Panc1 (cell line): ENCODE data around the gene SH2D3C. TPM values are rescaled to one million over a fixed set of nuclear protein-coding genes. Genes with fewer than 3 reads are reported as not detected.

Experiments
- ATAC-seq: fragments of 200-7000 bp; cut with Tn5 transposase; 2 replicates; pipeline ENCODE4 v1.9.1; 2020; ENCODE audit warnings: mild to moderate bottlenecking, moderate library complexity
- BruUV-seq: library from RNA; stranded (reverse); fragments of 400-500 nt; replicated peaks from 2 replicates; lab custom pipeline; 2021; lab: Mats Ljungman, UMichigan
- CTCF ChIA-PET: fragments of 300-600 bp; sonication (Branson Sonifier 250); formaldehyde crosslinking; loops from one replicate; lab custom pipeline; 2022; ENCODE audit warnings: antibody characterized with exemption; lab: Charles Lee
- POLR2A ChIA-PET: fragments of 300-600 bp; sonication (Branson Sonifier 250); formaldehyde crosslinking; loops from one replicate; lab custom pipeline; 2022; ENCODE audit warnings: antibody characterized with exemption; lab: Charles Lee
- DNase-seq: peaks from one replicate; pipeline ENCODE4 v3.0.0-alpha.2; 2010; ENCODE audit warnings: low read depth, low spot score
- H3K27ac ChIP-seq: 2 replicates; pipeline ENCODE4 v1.5.1; 2011; ENCODE audit warnings: mild to moderate bottlenecking, low read length, inconsistent platforms
- H3K27me3 ChIP-seq: fragments of 200-500 bp; sonication (Bioruptor generic); 2 replicates; pipeline ENCODE4 v1.6.0; 2014; ENCODE audit warnings: low read length, inconsistent platforms; ENCODE audit not compliant: control insufficient read depth, insufficient read depth
- H3K36me3 ChIP-seq: fragments of 200-500 bp; sonication (Bioruptor generic); 2 replicates; pipeline ENCODE4 v1.5.1; 2014; ENCODE audit warnings: inconsistent platforms, mild to moderate bottlenecking, low read length, moderate library complexity; ENCODE audit not compliant: control insufficient read depth, insufficient read depth
- H3K4me1 ChIP-seq: 2 replicates; pipeline ENCODE4 v1.5.1; 2011; ENCODE audit warnings: inconsistent platforms, mild to moderate bottlenecking, low read length, moderate library complexity; ENCODE audit not compliant: control insufficient read depth, insufficient read depth
- H3K4me3 ChIP-seq, 2 experiments: 2 replicates each; pipeline ENCODE4 v1.5.1; 2011 to 2012; ENCODE audit warnings: low read depth in 2 of 2, low read length in 2 of 2, mild to moderate bottlenecking in 2 of 2, inconsistent platforms in 1 of 2, moderate library complexity in 1 of 2
- H3K9me3 ChIP-seq: fragments of 200-500 bp; sonication (Bioruptor generic); 2 replicates; pipeline ENCODE4 v1.5.1; 2014; ENCODE audit warnings: low read depth, mild to moderate bottlenecking, inconsistent platforms, low read length, moderate library complexity; ENCODE audit not compliant: control insufficient read depth, insufficient read depth
- POLR2AphosphoS5 ChIP-seq: IDR thresholded peaks from 2 replicates; pipeline ENCODE4 v1.6.1; 2012; ENCODE audit warnings: mild to moderate bottlenecking, low read depth, low read length, moderate library complexity
- SIN3A ChIP-seq: IDR thresholded peaks from 2 replicates; pipeline ENCODE4 v1.6.1; 2012; ENCODE audit warnings: low read depth, mild to moderate bottlenecking, low read length, moderate library complexity, borderline replicate concordance; ENCODE audit not compliant: insufficient read depth
- TCF7L2 ChIP-seq: IDR thresholded peaks from 2 replicates; pipeline ENCODE4 v1.6.1; 2011; ENCODE audit warnings: mild to moderate bottlenecking, low read depth, low read length, inconsistent platforms
- in situ Hi-C: cut with HindIII; loops from 2 replicates; pipeline ENCODE4 v1.10.0; 2016; ENCODE audit warnings: low sequenced_read_pairs, low pct_unique_long_range_greater_than_20kb
- intact Hi-C: fragments of 100-400 bp; cut with micrococcal nuclease; formaldehyde crosslinking; loops from one replicate; pipeline ENCODE4 v1.10.0; 2022; ENCODE audit not compliant: unreplicated experiment
- total RNA-seq: library from RNA; stranded (reverse); gene quantifications from one replicate; pipeline ENCODE4 v1.2.1, GENCODE V29; 2021; ENCODE audit not compliant: unreplicated experiment
- TF ChIP-seq, protein P1 (sequence below), 2 experiments: IDR thresholded peaks; 2 replicates each; pipeline ENCODE4 v1.6.1; 2011 to 2012; ENCODE audit warnings: low read depth in 2 of 2, control low read depth in 1 of 2, low read length in 1 of 2, mild to moderate bottlenecking in 1 of 2, moderate library complexity in 1 of 2; ENCODE audit not compliant: insufficient read depth in 1 of 2
- TF ChIP-seq, protein P2 (sequence below): fragments of 450-650 bp; IDR thresholded peaks from 2 replicates; pipeline ENCODE4 v1.5.1; 2017; ENCODE audit warnings: mild to moderate bottlenecking

SH2D3C gene
- total RNA-seq, 1 experiment from 2014 or later, result 0.49 TPM

DNA sequence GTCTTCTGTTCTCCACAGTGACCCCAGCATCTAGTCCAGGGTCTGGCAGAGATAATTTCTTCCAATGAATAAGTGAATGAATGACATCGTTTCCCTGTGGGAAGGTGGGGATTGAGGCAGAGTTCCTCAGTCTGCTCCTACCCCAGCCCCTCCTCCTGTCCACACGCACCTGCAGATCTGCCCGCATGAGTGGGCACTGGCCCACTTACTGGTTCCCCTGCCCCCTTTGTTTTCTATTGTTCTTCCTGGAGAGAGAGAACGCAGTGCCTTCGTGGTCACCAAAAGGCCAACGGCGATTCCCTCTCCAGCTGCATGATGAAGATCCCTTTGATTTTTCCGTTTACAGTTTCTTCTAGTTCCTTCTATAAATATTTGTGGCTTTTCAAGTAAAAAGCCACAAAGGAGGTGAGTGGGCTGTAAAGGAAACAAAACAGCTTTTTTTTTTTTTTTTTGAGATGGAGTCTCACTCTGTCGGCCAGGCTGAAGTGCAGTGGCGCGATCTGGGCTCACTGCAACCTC lies 18.4 kb upstream of the SH2D3C start:
- no peak for TF ChIP-seq TCF7L2
- TF ChIP-seq, protein P1, sequence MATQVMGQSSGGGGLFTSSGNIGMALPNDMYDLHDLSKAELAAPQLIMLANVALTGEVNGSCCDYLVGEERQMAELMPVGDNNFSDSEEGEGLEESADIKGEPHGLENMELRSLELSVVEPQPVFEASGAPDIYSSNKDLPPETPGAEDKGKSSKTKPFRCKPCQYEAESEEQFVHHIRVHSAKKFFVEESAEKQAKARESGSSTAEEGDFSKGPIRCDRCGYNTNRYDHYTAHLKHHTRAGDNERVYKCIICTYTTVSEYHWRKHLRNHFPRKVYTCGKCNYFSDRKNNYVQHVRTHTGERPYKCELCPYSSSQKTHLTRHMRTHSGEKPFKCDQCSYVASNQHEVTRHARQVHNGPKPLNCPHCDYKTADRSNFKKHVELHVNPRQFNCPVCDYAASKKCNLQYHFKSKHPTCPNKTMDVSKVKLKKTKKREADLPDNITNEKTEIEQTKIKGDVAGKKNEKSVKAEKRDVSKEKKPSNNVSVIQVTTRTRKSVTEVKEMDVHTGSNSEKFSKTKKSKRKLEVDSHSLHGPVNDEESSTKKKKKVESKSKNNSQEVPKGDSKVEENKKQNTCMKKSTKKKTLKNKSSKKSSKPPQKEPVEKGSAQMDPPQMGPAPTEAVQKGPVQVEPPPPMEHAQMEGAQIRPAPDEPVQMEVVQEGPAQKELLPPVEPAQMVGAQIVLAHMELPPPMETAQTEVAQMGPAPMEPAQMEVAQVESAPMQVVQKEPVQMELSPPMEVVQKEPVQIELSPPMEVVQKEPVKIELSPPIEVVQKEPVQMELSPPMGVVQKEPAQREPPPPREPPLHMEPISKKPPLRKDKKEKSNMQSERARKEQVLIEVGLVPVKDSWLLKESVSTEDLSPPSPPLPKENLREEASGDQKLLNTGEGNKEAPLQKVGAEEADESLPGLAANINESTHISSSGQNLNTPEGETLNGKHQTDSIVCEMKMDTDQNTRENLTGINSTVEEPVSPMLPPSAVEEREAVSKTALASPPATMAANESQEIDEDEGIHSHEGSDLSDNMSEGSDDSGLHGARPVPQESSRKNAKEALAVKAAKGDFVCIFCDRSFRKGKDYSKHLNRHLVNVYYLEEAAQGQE (IDR thresholded peaks at IDR 0.05; ENCODE audit: insufficient read depth in 1 of 2, low read depth in 2 of 2, low read length in 1 of 2), result no peak
- TF ChIP-seq SIN3A, result no peak
- TF ChIP-seq, protein P2, sequence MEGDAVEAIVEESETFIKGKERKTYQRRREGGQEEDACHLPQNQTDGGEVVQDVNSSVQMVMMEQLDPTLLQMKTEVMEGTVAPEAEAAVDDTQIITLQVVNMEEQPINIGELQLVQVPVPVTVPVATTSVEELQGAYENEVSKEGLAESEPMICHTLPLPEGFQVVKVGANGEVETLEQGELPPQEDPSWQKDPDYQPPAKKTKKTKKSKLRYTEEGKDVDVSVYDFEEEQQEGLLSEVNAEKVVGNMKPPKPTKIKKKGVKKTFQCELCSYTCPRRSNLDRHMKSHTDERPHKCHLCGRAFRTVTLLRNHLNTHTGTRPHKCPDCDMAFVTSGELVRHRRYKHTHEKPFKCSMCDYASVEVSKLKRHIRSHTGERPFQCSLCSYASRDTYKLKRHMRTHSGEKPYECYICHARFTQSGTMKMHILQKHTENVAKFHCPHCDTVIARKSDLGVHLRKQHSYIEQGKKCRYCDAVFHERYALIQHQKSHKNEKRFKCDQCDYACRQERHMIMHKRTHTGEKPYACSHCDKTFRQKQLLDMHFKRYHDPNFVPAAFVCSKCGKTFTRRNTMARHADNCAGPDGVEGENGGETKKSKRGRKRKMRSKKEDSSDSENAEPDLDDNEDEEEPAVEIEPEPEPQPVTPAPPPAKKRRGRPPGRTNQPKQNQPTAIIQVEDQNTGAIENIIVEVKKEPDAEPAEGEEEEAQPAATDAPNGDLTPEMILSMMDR, result no peak
- TF ChIP-seq POLR2AphosphoS5, result no peak
- Histone ChIP-seq H3K4me3 (no peak overlapping the region), H3K27me3 (no peaks in the 10 kb centered on the region), H3K4me1 (peaks cover under 1% of the 10 kb centered on the region), H3K9me3 (no peaks in the 10 kb centered on the region), H3K36me3 (peaks cover 3% of the 10 kb centered on the region; the same call in 1 of the 2 replicates), H3K27ac (no peak overlapping the region)
- ChIA-PET CTCF (no interaction called here), POLR2A (no interaction called here)
- no peak for ATAC-seq
- intact Hi-C loops, result no loop called here
- in situ Hi-C loops, result no loop called here
- no peak for DNase-seq
- no TSS peak for BruUV-seq

DNA sequence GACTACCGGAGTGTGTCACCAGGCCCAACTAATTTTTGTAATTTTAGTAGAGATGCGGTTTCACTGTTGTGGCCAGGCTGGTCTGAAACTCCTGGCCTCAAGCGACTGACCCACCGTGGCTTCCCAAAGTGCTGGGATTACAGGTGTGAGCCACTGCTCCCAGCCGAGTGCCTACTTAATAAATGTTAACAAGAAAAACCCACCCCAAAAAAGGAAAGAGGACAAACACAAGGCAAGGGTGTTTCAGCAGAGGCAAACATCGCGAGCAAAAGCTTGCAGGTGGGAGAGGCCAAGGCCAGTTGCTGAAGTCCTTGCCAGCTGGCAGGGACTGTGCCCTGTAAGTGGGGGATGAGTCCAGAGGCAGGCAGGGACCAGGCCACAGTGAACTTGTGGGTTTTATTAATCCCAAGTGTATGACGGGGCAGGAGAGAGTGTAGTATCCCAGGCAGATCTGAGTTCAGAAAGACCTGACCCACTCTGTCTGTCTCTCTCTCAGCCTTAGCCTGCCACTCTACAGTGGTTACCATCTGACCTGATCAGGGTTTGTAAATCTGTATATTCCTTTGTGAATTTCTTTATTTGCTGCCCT lies 17.9 kb upstream of the SH2D3C start:
- no peak for DNase-seq
- ChIA-PET CTCF (no interaction called here), POLR2A (no interaction called here)
- no peak overlapping the region for H3K27ac ChIP-seq
- no peak overlapping the region for H3K4me3 ChIP-seq
- intact Hi-C loops (no loop called here), in situ Hi-C loops (no loop called here)
- H3K36me3 ChIP-seq, result peaks cover 3% of the 10 kb centered on the region; the same call in 1 of the 2 replicates
- no peaks in the 10 kb centered on the region for H3K9me3 ChIP-seq
- peak; percentile 40; the same call in 1 of the 2 replicates for ATAC-seq
- BruUV-seq, result no TSS peak
- no peaks in the 10 kb centered on the region for H3K4me1 ChIP-seq
- TF ChIP-seq, protein P2, result no peak
- TF ChIP-seq, protein P1 (IDR thresholded peaks at IDR 0.05; ENCODE audit: insufficient read depth in 1 of 2, low read depth in 2 of 2, low read length in 1 of 2), result no peak
- no peak for TF ChIP-seq TCF7L2
- TF ChIP-seq POLR2AphosphoS5, result no peak
- TF ChIP-seq SIN3A, result no peak
- H3K27me3 ChIP-seq, result no peaks in the 10 kb centered on the region
